Upper lobe of right lung (tissue), 1 donor: ENCODE data around the gene SHISAL1. TPM values are rescaled to one million over a fixed set of nuclear protein-coding genes. Genes with fewer than 3 reads are reported as not detected.

ENCODE experiments used
- ATAC-seq: fragments of 200-7000 bp; cut with Tn5 transposase; one replicate; pipeline ENCODE4 v1.9.1; 2020; ENCODE audit warnings: mild to moderate bottlenecking, moderate library complexity
- DNase-seq: peaks from one replicate; pipeline ENCODE4 v3.0.0-alpha.2; 2020
- H3K27ac ChIP-seq: fragments of 200-600 bp; one replicate; pipeline ENCODE4 v1.8.0; 2022
- H3K27me3 ChIP-seq: fragments of 200-600 bp; one replicate; pipeline ENCODE4 v1.8.0; 2022; ENCODE audit warnings: mild to moderate bottlenecking
- H3K36me3 ChIP-seq: fragments of 200-600 bp; one replicate; pipeline ENCODE4 v1.8.0; 2022
- H3K4me1 ChIP-seq: fragments of 200-600 bp; one replicate; pipeline ENCODE4 v1.8.0; 2022
- H3K4me3 ChIP-seq: fragments of 200-600 bp; one replicate; pipeline ENCODE4 v1.8.0; 2022; ENCODE audit warnings: mild to moderate bottlenecking
- H3K9me3 ChIP-seq: fragments of 200-600 bp; one replicate; pipeline ENCODE4 v1.8.0; 2022
- intact Hi-C: fragments of 100-400 bp; cut with DNase I; formaldehyde crosslinking; loops from one replicate; pipeline ENCODE4 v1.11.0; 2022
- total RNA-seq: library from RNA; stranded (reverse); fragmentation: NEBNext Ultra II Directional; extraction: Animal tissue kit (Norgen Biotek cat#: 25700); gene quantifications from one replicate; pipeline ENCODE4 v1.2.1, GENCODE V29; 2021
- TF ChIP-seq, protein P1 (sequence below): fragments of 200-600 bp; IDR thresholded peaks from one replicate; pipeline ENCODE4 v1.8.0; 2022; ENCODE audit warnings: antibody characterized with exemption
- donor health status: DM: no; HTN: yes; CAD: no; lungs with severe emphysema.

SHISAL1 gene
- total RNA-seq, 1 donor from 2014 or later: 1.0 TPM

DNA sequence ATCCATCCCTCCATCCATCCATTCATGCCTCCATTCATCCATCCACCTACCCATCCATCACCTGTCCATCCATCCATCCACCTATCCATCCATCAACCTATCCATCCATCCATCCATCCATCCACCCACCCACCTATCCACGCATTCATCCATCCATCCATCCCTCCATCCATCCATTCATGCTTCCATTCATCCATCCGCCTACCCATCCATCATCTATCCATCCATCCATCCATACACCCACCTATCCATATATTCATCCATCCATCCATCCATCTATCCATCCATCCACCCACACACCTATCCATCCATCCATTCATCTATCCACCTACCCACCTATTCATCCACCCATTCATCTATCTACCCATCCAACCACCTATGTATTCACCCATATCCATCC lies 118.2 kb downstream of the SHISAL1 start:
- Histone ChIP-seq H3K27ac (no peak overlapping the region), H3K27me3 (no peaks in the 10 kb centered on the region), H3K36me3 (no peaks in the 10 kb centered on the region), H3K4me1 (no peaks in the 10 kb centered on the region), H3K4me3 (no peak overlapping the region), H3K9me3 (no peaks in the 10 kb centered on the region)
- TF ChIP-seq, protein P1, sequence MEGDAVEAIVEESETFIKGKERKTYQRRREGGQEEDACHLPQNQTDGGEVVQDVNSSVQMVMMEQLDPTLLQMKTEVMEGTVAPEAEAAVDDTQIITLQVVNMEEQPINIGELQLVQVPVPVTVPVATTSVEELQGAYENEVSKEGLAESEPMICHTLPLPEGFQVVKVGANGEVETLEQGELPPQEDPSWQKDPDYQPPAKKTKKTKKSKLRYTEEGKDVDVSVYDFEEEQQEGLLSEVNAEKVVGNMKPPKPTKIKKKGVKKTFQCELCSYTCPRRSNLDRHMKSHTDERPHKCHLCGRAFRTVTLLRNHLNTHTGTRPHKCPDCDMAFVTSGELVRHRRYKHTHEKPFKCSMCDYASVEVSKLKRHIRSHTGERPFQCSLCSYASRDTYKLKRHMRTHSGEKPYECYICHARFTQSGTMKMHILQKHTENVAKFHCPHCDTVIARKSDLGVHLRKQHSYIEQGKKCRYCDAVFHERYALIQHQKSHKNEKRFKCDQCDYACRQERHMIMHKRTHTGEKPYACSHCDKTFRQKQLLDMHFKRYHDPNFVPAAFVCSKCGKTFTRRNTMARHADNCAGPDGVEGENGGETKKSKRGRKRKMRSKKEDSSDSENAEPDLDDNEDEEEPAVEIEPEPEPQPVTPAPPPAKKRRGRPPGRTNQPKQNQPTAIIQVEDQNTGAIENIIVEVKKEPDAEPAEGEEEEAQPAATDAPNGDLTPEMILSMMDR: no peak
- ATAC-seq (no peak), DNase-seq (no peak)
- intact Hi-C loops: no loop called here

Other genes starting within 250 kb of the SHISAL1 start
- 65.9 TPM for gene PARVG, start 132.0 kb downstream of the SHISAL1 start, total RNA-seq
- gene RTL6, start 185.3 kb upstream of the SHISAL1 start, total RNA-seq: 18.4 TPM